ENCODE results near the gene ZNF232.
"Not testable (repeated sequence)": the region's sequence is repeated elsewhere in the genome, so short reads cannot be mapped to it uniquely, and the experiment has no call there.

The ZNF232 gene

GRCh38 chr17:5092218-5093010 lies 19.3 kb downstream of the ZNF232 start:
- DNase-seq, result no peak

GRCh38 chr17:5080591-5080990 lies 31.1 kb downstream of the ZNF232 start:
- DNase-seq, result no peak

GRCh38 chr17:5078106-5079028 lies 33.3 kb downstream of the ZNF232 start, which contains the start of gene ZFP3:
TSS of gene ZFP3 (plus strand) at chr17:5078467. CDS start at chr17:5091505, 13,038 bp downstream.
- DNase-seq, result peak; percentile 87

- DNase-seq, result no peak
Measured at GRCh38 chr17:5077781-5078105, 33.9 kb downstream of the ZNF232 start.

DNA sequence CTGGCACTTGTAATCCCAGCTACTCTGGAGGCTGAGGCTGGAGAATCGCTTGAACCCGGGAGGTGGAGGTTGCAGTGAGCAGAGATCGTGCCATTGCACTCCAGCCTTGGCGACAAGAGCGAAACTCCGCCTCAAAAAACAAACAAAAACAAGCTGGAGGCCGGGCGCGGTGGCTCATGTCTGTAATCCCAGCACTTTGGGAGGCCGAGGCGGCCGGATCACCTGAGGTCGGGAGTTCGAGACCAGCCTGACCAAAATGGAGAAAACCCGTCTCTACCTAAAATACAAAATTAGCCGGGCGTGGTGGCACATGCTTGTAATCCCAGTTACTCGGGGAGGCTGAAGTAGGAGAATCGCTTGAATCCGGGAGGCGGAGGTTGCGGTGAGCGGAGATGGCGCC lies 34.4 kb downstream of the ZNF232 start:
- DNase-seq, result not testable (repeated sequence)

DNA sequence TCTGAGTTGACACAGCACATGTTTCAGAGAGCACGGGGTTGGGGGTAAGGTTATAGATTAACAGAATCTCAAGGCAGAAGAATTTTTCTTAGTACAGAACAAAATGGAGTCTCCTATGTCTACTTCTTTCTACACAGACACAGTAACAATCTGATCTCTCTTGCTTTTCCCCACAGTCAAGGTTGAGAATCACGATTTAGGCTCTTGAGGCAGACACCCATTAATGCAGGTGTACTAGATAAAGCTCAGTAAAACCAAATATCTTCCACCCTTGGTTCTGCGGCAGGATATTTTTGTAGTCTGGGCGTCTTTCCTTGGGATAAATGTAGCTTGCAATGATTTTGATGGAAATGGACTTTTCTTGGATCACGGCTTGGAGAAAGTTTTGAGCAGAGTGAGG lies 36.2 kb downstream of the ZNF232 start:
- not testable (repeated sequence) for DNase-seq

DNA sequence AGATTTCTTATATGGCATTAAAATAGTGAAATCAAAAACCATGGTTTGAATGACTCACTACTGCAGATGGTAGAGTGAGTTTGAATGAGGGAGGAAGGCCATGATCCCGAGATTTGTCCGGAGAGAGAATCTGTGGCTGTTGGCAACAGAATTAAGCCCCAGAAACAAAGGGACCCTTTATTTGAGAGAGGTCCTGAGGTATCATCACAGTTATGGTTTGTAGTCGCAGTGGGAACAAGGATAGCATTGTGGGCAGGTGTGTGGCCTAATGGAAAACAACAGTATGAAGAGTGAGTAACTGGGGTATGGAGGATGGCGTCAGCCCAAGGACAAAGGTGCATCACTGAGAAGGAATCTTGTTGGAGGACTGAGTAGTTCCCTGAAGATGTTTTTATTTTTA lies 42.0 kb downstream of the ZNF232 start:
- DNase-seq, result no peak

- DNase-seq, result no peak
Measured at GRCh38 chr17:5068236-5068635, 43.4 kb downstream of the ZNF232 start.

DNA sequence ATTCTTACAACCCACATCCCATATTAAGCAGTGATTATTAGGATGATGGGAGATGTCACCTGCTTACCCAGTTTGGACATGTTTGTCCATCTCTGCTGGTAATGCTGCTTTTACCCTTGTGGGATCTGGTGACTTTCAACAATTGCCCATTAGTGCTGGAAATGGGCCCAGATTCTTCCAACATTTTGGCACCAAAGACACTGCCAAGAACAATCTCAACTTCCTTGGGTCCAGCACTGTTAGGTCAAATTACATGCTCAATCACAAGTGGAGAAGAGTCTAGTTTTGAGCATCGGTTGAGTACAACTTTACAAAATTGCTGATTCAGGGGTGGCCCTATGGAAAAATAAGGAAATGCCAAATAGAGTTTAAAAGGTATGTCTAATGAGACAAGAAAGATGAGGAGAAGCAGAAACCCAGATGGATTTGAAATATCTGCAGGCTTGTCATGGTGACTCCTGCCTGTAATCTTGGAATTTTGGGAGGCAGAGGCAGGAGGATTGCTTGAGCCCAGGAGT lies 46.4 kb downstream of the ZNF232 start:
- DNase-seq, result no peak

All from RPMI8226 (cell line).